Karpas-422 (cell line): ENCODE results near the gene KCNK2. TPM values are rescaled to one million over a fixed set of nuclear protein-coding genes. Genes with fewer than 3 reads are reported as not detected.

Experiments used
- DNase-seq: peaks from one replicate; pipeline ENCODE4 v3.0.0-alpha.2; 2015
- H2AFZ ChIP-seq: fragments of 200-600 bp; sonication (generic); 2 replicates; pipeline ENCODE4 v1.6.1; 2014; ENCODE audit warnings: antibody characterized with exemption, low read length, mixed read lengths
- H3K27ac ChIP-seq: fragments of 200-600 bp; sonication (generic); 2 replicates; pipeline ENCODE4 v1.5.1; 2014; ENCODE audit warnings: mild to moderate bottlenecking, low read length, moderate library complexity
- H3K27me3 ChIP-seq: fragments of 200-600 bp; sonication (generic); 2 replicates; pipeline ENCODE4 v1.6.1; 2014; ENCODE audit warnings: low read length, mixed read lengths
- H3K36me3 ChIP-seq: fragments of 200-600 bp; sonication (generic); 2 replicates; pipeline ENCODE4 v1.6.1; 2014; ENCODE audit warnings: low read length, mixed read lengths; ENCODE audit not compliant: insufficient read depth
- H3K4me1 ChIP-seq: fragments of 200-600 bp; sonication (generic); 2 replicates; pipeline ENCODE4 v1.6.1; 2014; ENCODE audit warnings: mild to moderate bottlenecking, low read length, mixed read lengths
- H3K4me2 ChIP-seq: fragments of 200-600 bp; sonication (generic); 2 replicates; pipeline ENCODE4 v1.6.1; 2014; ENCODE audit warnings: low read length, low read depth, mild to moderate bottlenecking; ENCODE audit not compliant: poor library complexity, severe bottlenecking
- H3K4me3 ChIP-seq: fragments of 200-600 bp; sonication (generic); 2 replicates; pipeline ENCODE4 v1.5.1; 2014; ENCODE audit warnings: mild to moderate bottlenecking, antibody characterized with exemption, low read length, mixed read lengths
- H3K79me2 ChIP-seq: fragments of 200-600 bp; sonication (generic); 2 replicates; pipeline ENCODE4 v1.6.1; 2014; ENCODE audit warnings: mild to moderate bottlenecking, low read length, mixed read lengths
- H3K9ac ChIP-seq: fragments of 200-600 bp; sonication (generic); 2 replicates; pipeline ENCODE4 v1.6.0; 2014; ENCODE audit warnings: low read length
- H3K9me2 ChIP-seq: fragments of 200-600 bp; sonication (generic), shearing (Covaris generic); replicated peaks from 2 replicates; pipeline ENCODE4 v1.6.0; 2014; ENCODE audit warnings: mild to moderate bottlenecking, low read length, moderate library complexity; ENCODE audit not compliant: insufficient read depth
- H3K9me3 ChIP-seq: fragments of 300-700, 200-600 bp; sonication (generic); 2 replicates; pipeline ENCODE4 v1.6.1; 2014; ENCODE audit warnings: low read length, mixed read lengths
- H4K20me1 ChIP-seq: fragments of 200-600 bp; sonication (generic); 2 replicates; pipeline ENCODE4 v1.6.1; 2014; ENCODE audit warnings: mild to moderate bottlenecking, antibody characterized with exemption, low read length, low read depth; ENCODE audit not compliant: insufficient read depth
- total RNA-seq: library from RNA; depleted of rRNA; stranded (reverse); fragments of >200 nt; shearing (Covaris generic); gene quantifications from 2 replicates; pipeline ENCODE4 v1.2.3, GENCODE V29; 2014; ENCODE audit warnings: low replicate concordance

Gene KCNK2
- total RNA-seq, 1 experiment from 2014 or later = not detected

- H3K9ac ChIP-seq = no peak overlapping the region
- no peaks in the 10 kb centered on the region for H4K20me1 ChIP-seq
- no peak overlapping the region for H3K4me3 ChIP-seq
- no peaks in the 10 kb centered on the region for H3K4me1 ChIP-seq
- no peaks in the 10 kb centered on the region for H3K9me2 ChIP-seq
- H3K4me2 ChIP-seq = no peak overlapping the region
- H3K27me3 ChIP-seq = no peaks in the 10 kb centered on the region
- H3K27ac ChIP-seq = no peak overlapping the region
- no peak overlapping the region for H2AFZ ChIP-seq
- no peaks in the 10 kb centered on the region for H3K79me2 ChIP-seq
- DNase-seq = no peak
- H3K36me3 ChIP-seq = no peaks in the 10 kb centered on the region
- H3K9me3 ChIP-seq = no peaks in the 10 kb centered on the region
These were observed 935 bp downstream of the KCNK2 start for GRCh38 chr1:215083383-215083961.

- no peaks in the 10 kb centered on the region for H3K9me3 ChIP-seq
- no peak for DNase-seq
- H3K4me3 ChIP-seq = no peak overlapping the region
- no peaks in the 10 kb centered on the region for H4K20me1 ChIP-seq
- no peak overlapping the region for H3K4me2 ChIP-seq
- no peaks in the 10 kb centered on the region for H3K27me3 ChIP-seq
- no peaks in the 10 kb centered on the region for H3K4me1 ChIP-seq
- H3K9ac ChIP-seq = no peak overlapping the region
- no peak overlapping the region for H3K27ac ChIP-seq
- no peaks in the 10 kb centered on the region for H3K79me2 ChIP-seq
- H3K9me2 ChIP-seq = no peaks in the 10 kb centered on the region
- H2AFZ ChIP-seq = no peak overlapping the region
- H3K36me3 ChIP-seq = no peaks in the 10 kb centered on the region
These were observed 2.1 kb downstream of the KCNK2 start for GRCh38 chr1:215084621-215085020.

- no peaks in the 10 kb centered on the region for H3K9me3 ChIP-seq
- no peak overlapping the region for H2AFZ ChIP-seq
- no peak overlapping the region for H3K27ac ChIP-seq
- no peaks in the 10 kb centered on the region for H3K36me3 ChIP-seq
- no peaks in the 10 kb centered on the region for H4K20me1 ChIP-seq
- DNase-seq = no peak
- no peaks in the 10 kb centered on the region for H3K79me2 ChIP-seq
- no peak overlapping the region for H3K4me3 ChIP-seq
- no peaks in the 10 kb centered on the region for H3K4me1 ChIP-seq
- no peaks in the 10 kb centered on the region for H3K27me3 ChIP-seq
- no peak overlapping the region for H3K9ac ChIP-seq
- no peaks in the 10 kb centered on the region for H3K9me2 ChIP-seq
- H3K4me2 ChIP-seq = no peak overlapping the region
These were observed 5.1 kb downstream of the KCNK2 start for GRCh38 chr1:215087603-215088002.

GRCh38 chr1:215094381-215094780 is 11.8 kb downstream of the KCNK2 start:
- H3K36me3 ChIP-seq = no peaks in the 10 kb centered on the region
- no peaks in the 10 kb centered on the region for H3K79me2 ChIP-seq
- H3K9ac ChIP-seq = no peak overlapping the region
- H4K20me1 ChIP-seq = no peaks in the 10 kb centered on the region
- no peak overlapping the region for H3K27ac ChIP-seq
- no peak overlapping the region for H2AFZ ChIP-seq
- H3K4me3 ChIP-seq = no peak overlapping the region
- H3K4me2 ChIP-seq = no peak overlapping the region
- H3K27me3 ChIP-seq = no peaks in the 10 kb centered on the region
- H3K9me2 ChIP-seq = no peaks in the 10 kb centered on the region
- H3K4me1 ChIP-seq = no peaks in the 10 kb centered on the region
- no peaks in the 10 kb centered on the region for H3K9me3 ChIP-seq
- no peak for DNase-seq

- Histone ChIP-seq H3K4me3 (no peak overlapping the region), H3K79me2 (no peaks in the 10 kb centered on the region), H4K20me1 (no peaks in the 10 kb centered on the region), H3K9me3 (no peaks in the 10 kb centered on the region), H3K9ac (no peak overlapping the region), H3K27me3 (no peaks in the 10 kb centered on the region), H3K9me2 (no peaks in the 10 kb centered on the region), H3K4me1 (no peaks in the 10 kb centered on the region), H3K36me3 (no peaks in the 10 kb centered on the region), H3K27ac (no peak overlapping the region), H2AFZ (no peak overlapping the region), H3K4me2 (no peak overlapping the region)
- no peak for DNase-seq
These were observed 13.0 kb downstream of the KCNK2 start for GRCh38 chr1:215095524-215095923.

- no peak overlapping the region for H2AFZ ChIP-seq
- no peaks in the 10 kb centered on the region for H3K9me3 ChIP-seq
- no peak overlapping the region for H3K4me2 ChIP-seq
- no peaks in the 10 kb centered on the region for H3K27me3 ChIP-seq
- no peak overlapping the region for H3K27ac ChIP-seq
- no peaks in the 10 kb centered on the region for H4K20me1 ChIP-seq
- H3K4me1 ChIP-seq = 0 out of 2 replicates have a peak, but pooled peaks cover 3% of the 10 kb centered on the region
- no peaks in the 10 kb centered on the region for H3K79me2 ChIP-seq
- H3K4me3 ChIP-seq = no peak overlapping the region
- no peaks in the 10 kb centered on the region for H3K36me3 ChIP-seq
- H3K9me2 ChIP-seq = no peaks in the 10 kb centered on the region
- H3K9ac ChIP-seq = no peak overlapping the region
- DNase-seq = no peak
These were observed 19.0 kb downstream of the KCNK2 start for GRCh38 chr1:215101511-215101910.

GRCh38 chr1:215104283-215104682 is 21.7 kb downstream of the KCNK2 start:
- Histone ChIP-seq H3K4me3 (no peak overlapping the region), H3K27ac (no peak overlapping the region), H3K4me2 (no peak overlapping the region), H3K79me2 (no peaks in the 10 kb centered on the region), H2AFZ (no peak overlapping the region), H4K20me1 (no peaks in the 10 kb centered on the region), H3K4me1 (0 out of 2 replicates have a peak, but pooled peaks cover 3% of the 10 kb centered on the region), H3K36me3 (no peaks in the 10 kb centered on the region), H3K9ac (no peak overlapping the region), H3K9me2 (no peaks in the 10 kb centered on the region), H3K9me3 (no peaks in the 10 kb centered on the region), H3K27me3 (no peaks in the 10 kb centered on the region)
- DNase-seq = no peak

GRCh38 chr1:215106067-215106466 is 23.5 kb downstream of the KCNK2 start:
- Histone ChIP-seq H3K36me3 (no peaks in the 10 kb centered on the region), H3K9me2 (no peaks in the 10 kb centered on the region), H3K9ac (no peak overlapping the region), H3K27ac (no peak overlapping the region), H3K79me2 (no peaks in the 10 kb centered on the region), H2AFZ (no peak overlapping the region), H3K27me3 (no peaks in the 10 kb centered on the region), H4K20me1 (no peaks in the 10 kb centered on the region), H3K4me2 (no peak overlapping the region), H3K4me1 (0 out of 2 replicates have a peak, but pooled peaks cover 3% of the 10 kb centered on the region), H3K9me3 (no peaks in the 10 kb centered on the region), H3K4me3 (no peak overlapping the region)
- DNase-seq = no peak
